ENCODE data around the gene KCNMA1. TPM values are rescaled to one million over a fixed set of nuclear protein-coding genes. Genes with fewer than 3 reads are reported as not detected.

The KCNMA1 gene
- total and polyA plus RNA-seq, 10 of the 15 experiments (the other 5 are each of a cell fraction or from before 2014, with no cell fraction given): 8.5 to 77.0 (median 21.3) TPM

DNA sequence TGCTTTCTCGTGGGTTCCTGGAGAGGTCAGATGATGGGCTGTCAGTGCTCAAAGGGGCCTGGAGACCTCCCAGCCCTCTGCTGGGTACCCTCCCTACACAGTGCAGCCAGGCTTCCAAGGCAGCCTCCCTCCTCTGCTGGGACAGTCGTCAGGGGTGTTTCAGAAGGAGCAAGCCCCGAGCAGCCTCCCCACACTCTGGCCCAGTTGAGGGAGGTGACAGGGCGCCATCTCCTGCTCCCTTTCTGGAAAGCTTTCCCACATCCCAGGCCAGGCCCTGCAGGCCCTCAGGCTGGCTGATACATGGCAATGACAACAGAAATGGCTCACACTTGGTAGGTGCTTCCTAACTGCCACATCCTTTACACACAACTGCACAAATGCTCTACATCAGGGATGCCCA, 32.1 kb downstream of the KCNMA1 start (continued):
- TF ChIP-seq ZNF687 (IDR thresholded peaks at IDR 0.05): no peak

DNA sequence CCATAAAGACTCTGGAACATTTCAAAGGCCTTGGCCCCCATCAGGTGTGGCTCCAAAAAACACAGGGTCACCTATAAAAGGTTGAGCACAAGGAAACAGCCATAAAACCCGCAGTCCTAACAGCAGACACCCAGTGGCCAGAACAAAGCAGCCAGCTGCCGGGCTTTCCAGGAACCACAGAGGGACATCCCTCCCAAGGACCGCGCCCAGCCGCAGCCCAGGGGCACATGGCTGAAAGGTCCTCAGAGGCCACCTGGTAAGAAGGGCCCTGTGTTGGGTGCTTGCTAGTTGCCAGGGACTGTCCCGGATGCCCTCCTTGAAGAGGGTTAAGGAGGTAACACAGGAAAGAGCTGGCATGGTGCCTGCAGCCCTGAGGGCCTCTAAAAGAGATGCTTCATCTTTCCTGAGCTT, 32.7 kb downstream of the KCNMA1 start:
- H3K4me1 ChIP-seq (ENCODE audit: control insufficient read depth, insufficient read depth, low read length): peaks cover 13% of the 10 kb centered on the region
- no peak for ATAC-seq
- DNase-seq (ENCODE audit: low read depth, low spot score): no peak
- intact Hi-C loops (cut with micrococcal nuclease; ENCODE audit: unreplicated experiment) (no loop called here), in situ Hi-C loops (cut with MboI) (no loop called here)
- no peak for FAIRE-seq
- no peak for TF ChIP-seq SKIL (IDR thresholded peaks at IDR 0.05; ENCODE audit: low read depth, poor library complexity, severe bottlenecking)
- no peak for TF ChIP-seq HDAC6 (IDR thresholded peaks at IDR 0.05; ENCODE audit: unreplicated experiment)
- TF ChIP-seq KLF5 (IDR thresholded peaks at IDR 0.05; ENCODE audit: partially characterized antibody): no peak
- no peak overlapping the region for H3K4me3 ChIP-seq
- ChIA-PET POLR2A (interaction anchor here (0.6 kb wide), 1 partner anchor 104 kb away, joined by 6 read pairs; no protein-coding TSS in a partner anchor), RAD21 (ENCODE audit: unreplicated experiment) (interaction anchor here (1.1 to 2.9 kb wide), 6 partner anchors 9 to 212 kb away, joined by 3 to 16 read pairs (median 3); no protein-coding TSS in a partner anchor), CTCF (interaction anchor here (0.5 to 2.7 kb wide), 5 partner anchors 9 to 111 kb away, joined by 3 to 15 read pairs (median 5); no protein-coding TSS in a partner anchor), SMC1A (ENCODE audit: uncharacterized antibody, unreplicated experiment) (interaction anchor here (0.6 to 3.8 kb wide), 11 partner anchors 9 to 608 kb away, joined by 3 to 27 read pairs (median 5); no protein-coding TSS in a partner anchor)
- no peaks in the 10 kb centered on the region for H4K20me1 ChIP-seq (ENCODE audit: control insufficient read depth, insufficient read depth)
- H3K36me3 ChIP-seq (ENCODE audit: control insufficient read depth in 2 of 2, insufficient read depth in 2 of 2, low read length in 1 of 2): no peaks in the 10 kb centered on the region
- no peak overlapping the region for H3K27ac ChIP-seq (ENCODE audit: control insufficient read depth, insufficient read depth)
- no peak overlapping the region for H2AFZ ChIP-seq (ENCODE audit: control insufficient read depth, low read depth, low read length)
- H3K9ac ChIP-seq (ENCODE audit: control insufficient read depth, insufficient read depth, low read length): no peak overlapping the region
- no peaks in the 10 kb centered on the region for H3K27me3 ChIP-seq (replicated peaks in 1 of 2; ENCODE audit: control insufficient read depth in 2 of 2, insufficient read depth in 2 of 2, low read length in 1 of 2)
- WGBS (ENCODE audit: insufficient coverage, insufficient replicate concordance, low lambda C conversion rate, missing lambda C conversion rate): 67% methylated on average over 6 of the region's 6 CpGs
- no peak overlapping the region for H3K4me2 ChIP-seq (ENCODE audit: control insufficient read depth, insufficient read depth)
- H3K9me3 ChIP-seq (replicated peaks; ENCODE audit: control insufficient read depth, insufficient read depth, low read length): no peaks in the 10 kb centered on the region
- no TSS peak for BruUV-seq (replicated peaks)
- no peaks in the 10 kb centered on the region for H3K79me2 ChIP-seq (ENCODE audit: control insufficient read depth, insufficient read depth, low read length)
